Lung (tissue), 12 donors: ENCODE results near the gene OPCML. TPM values are rescaled to one million over a fixed set of nuclear protein-coding genes. Genes with fewer than 3 reads are reported as not detected.
A peak's percentile ranks its signal among the peaks of the same experiment; 100 is the strongest.

ENCODE experiments used
- ATAC-seq: fragments of 200-7000 bp; cut with Tn5 transposase; one replicate; pipeline ENCODE4 v1.9.1; 2020; ENCODE audit warnings: moderate number of reproducible peaks; ENCODE audit not compliant: insufficient read depth, low FRiP score
- DNase-seq, 3 donors: peaks; one replicate each; pipeline ENCODE4 v3.0.0-alpha.2; 2013 to 2017
- H3K27ac ChIP-seq, 2 donors: one replicate each; pipeline ENCODE4 v1.5.1; 2013; ENCODE audit warnings: mild to moderate bottlenecking in 2 of 2, moderate library complexity in 2 of 2, control low read depth in 1 of 2, inconsistent platforms in 1 of 2, low read depth in 1 of 2, low read length in 1 of 2
- H3K27me3 ChIP-seq, 3 donors: one replicate each; pipeline ENCODE4 v1.5.1; 2013; ENCODE audit warnings: low read length in 2 of 3; ENCODE audit not compliant: control insufficient read depth in 3 of 3, insufficient read depth in 3 of 3
- H3K36me3 ChIP-seq, 4 donors: one replicate each; pipeline ENCODE4 v1.5.1; 2013; ENCODE audit warnings: low read length in 4 of 4, mild to moderate bottlenecking in 1 of 4, moderate library complexity in 1 of 4; ENCODE audit not compliant: control insufficient read depth in 4 of 4, insufficient read depth in 4 of 4
- H3K4me1 ChIP-seq, 5 donors: one replicate each; pipeline ENCODE4 v1.5.1; 2013; ENCODE audit warnings: low read length in 5 of 5, mild to moderate bottlenecking in 2 of 5, moderate library complexity in 1 of 5; ENCODE audit not compliant: control insufficient read depth in 5 of 5, insufficient read depth in 5 of 5
- H3K4me3 ChIP-seq: one replicate; pipeline ENCODE4 v1.5.1; 2013; ENCODE audit warnings: mild to moderate bottlenecking, control low read depth, moderate library complexity
- H3K9ac ChIP-seq, 2 donors: one replicate each; pipeline ENCODE4 v1.5.1; 2013; ENCODE audit warnings: low read length in 2 of 2, control low read depth in 1 of 2; ENCODE audit not compliant: insufficient read depth in 1 of 2
- H3K9me3 ChIP-seq, 4 donors: one replicate each; pipeline ENCODE4 v1.5.1; 2013; ENCODE audit warnings: low read length in 3 of 4, mild to moderate bottlenecking in 1 of 4, moderate library complexity in 1 of 4; ENCODE audit not compliant: control insufficient read depth in 4 of 4, insufficient read depth in 3 of 4
- WGBS, 2 donors: extraction: QIAGEN DNeasy Blood & Tissue Kit; methylation state at CpG; one replicate each; pipeline ENCODE4 v1.1.7; 2013; 5-methylcytosine and 5-hydroxymethylcytosine counted together
- polyA plus RNA-seq, 2 donors: library from polyadenylated mRNA; stranded (reverse); fragments of 200-250 nt; gene quantifications; one replicate each; pipeline ENCODE4 v1.2.1, GENCODE V29; 2013
- total RNA-seq, 2 donors: library from RNA; depleted of rRNA in 1 of 2; stranded (reverse); fragments of >200 nt in 1 of 2; gene quantifications; one replicate each; pipeline ENCODE4 v1.2.1, GENCODE V29; 2014 to 2021
- TF ChIP-seq, protein P1 (sequence below): IDR thresholded peaks from 2 replicates; pipeline ENCODE4 v1.5.1; 2012; ENCODE audit warnings: mild to moderate bottlenecking; ENCODE audit errors: control extremely low read depth, extremely low read depth
- donor health status: control.
- donor health status: control.
- donor health status: Bipolar disorder and iron deficiency.
- donor health status: healthy.
- donor health status: DM: yes; HTN: yes; CAD: no.

The OPCML gene
- total and polyA plus RNA-seq, 4 donors: 0.49 to 0.74 TPM; not detected in 2

DNA sequence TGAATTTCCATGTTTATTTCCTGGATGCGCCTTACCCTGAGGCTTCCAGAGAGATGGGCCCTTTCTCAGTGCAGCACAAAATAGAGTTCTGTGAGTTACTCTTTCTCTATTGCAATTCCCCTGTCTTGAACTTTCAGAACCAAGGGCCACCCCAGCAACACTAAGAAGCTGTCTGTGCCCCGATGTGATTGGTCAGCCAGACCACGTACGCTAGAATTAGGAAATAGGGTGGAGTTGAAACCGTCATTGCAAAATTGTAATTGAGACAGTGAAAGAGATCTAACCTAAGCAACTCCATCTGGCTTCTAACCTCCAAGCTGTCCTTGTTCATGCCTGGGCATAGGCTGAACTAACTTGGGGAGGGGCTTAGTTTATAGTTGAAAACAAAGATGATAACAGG is 981.3 kb downstream of the OPCML start:
- WGBS, 2 donors: 90 to 93% methylated on average over 5 of the region's 5 CpGs

DNA sequence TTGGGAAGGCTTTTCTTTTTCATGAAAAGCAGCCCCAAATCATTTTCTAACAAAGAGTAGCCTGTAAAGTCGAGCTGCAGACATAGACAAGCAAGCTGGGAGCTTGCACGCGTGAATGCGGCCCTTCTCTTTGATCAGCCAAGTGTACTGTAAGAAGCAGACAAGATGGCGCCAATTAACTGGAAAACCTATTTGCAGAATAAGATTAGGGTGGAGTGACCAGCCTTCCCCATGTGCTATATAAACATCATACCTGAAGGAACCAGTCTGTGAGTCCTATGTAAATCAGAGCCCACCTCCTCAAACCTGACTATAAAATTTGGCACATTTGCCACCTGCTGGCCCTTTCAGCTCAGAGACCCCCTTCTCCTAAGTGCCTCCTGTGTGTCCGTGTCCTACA is 982.7 kb downstream of the OPCML start:
- peaks cover 0 to 3% (median 0%) of the 10 kb centered on the region in 4 donors for H3K9me3 ChIP-seq
- H3K36me3 ChIP-seq: no peaks in the 10 kb centered on the region
- H3K27me3 ChIP-seq: no peaks in the 10 kb centered on the region
- DNase-seq (peak in 2 of 3 donors; percentile 31 to 55), ATAC-seq (no peak)
- H3K27ac ChIP-seq: no peak overlapping the region
- H3K9ac ChIP-seq: no peak overlapping the region
- no peak overlapping the region for H3K4me3 ChIP-seq
- 86 to 91% methylated on average over 6 of the region's 6 CpGs for WGBS, 2 donors
- TF ChIP-seq, protein P1, sequence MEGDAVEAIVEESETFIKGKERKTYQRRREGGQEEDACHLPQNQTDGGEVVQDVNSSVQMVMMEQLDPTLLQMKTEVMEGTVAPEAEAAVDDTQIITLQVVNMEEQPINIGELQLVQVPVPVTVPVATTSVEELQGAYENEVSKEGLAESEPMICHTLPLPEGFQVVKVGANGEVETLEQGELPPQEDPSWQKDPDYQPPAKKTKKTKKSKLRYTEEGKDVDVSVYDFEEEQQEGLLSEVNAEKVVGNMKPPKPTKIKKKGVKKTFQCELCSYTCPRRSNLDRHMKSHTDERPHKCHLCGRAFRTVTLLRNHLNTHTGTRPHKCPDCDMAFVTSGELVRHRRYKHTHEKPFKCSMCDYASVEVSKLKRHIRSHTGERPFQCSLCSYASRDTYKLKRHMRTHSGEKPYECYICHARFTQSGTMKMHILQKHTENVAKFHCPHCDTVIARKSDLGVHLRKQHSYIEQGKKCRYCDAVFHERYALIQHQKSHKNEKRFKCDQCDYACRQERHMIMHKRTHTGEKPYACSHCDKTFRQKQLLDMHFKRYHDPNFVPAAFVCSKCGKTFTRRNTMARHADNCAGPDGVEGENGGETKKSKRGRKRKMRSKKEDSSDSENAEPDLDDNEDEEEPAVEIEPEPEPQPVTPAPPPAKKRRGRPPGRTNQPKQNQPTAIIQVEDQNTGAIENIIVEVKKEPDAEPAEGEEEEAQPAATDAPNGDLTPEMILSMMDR: no peak
- H3K4me1 ChIP-seq: peaks cover 0 to 9% (median 3%) of the 10 kb centered on the region in 5 donors

More for the DNA sequence above, 981.3 kb downstream of the OPCML start:
- H3K4me1 ChIP-seq: peaks cover 0 to 9% (median 3%) of the 10 kb centered on the region in 5 donors
- H3K27me3 ChIP-seq: no peaks in the 10 kb centered on the region
- H3K4me3 ChIP-seq: no peak overlapping the region
- no peak overlapping the region for H3K27ac ChIP-seq
- DNase-seq (no peak), ATAC-seq (no peak)
- H3K9ac ChIP-seq: no peak overlapping the region
- H3K36me3 ChIP-seq: no peaks in the 10 kb centered on the region
- peaks cover 0 to 1% (median 0%) of the 10 kb centered on the region in 4 donors for H3K9me3 ChIP-seq
- TF ChIP-seq, protein P1: no peak

DNA sequence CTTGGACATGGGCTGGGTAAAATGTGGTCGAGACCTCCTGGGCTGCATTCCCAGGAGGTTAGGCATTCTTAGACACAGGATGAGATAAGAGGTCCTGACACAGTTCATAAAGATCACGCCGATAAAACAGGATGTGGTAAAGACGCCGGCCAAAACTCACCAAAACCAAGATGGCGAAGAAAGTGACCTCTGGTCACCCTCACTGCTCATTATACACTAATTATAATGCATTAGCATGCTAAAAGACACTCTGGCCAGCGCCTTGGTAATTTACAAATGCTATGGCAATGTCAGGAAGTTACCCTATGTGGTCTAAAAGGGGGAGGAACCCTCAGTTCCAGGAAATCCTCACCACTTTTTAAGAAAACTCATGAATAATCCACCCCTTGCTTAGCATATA is 983.3 kb downstream of the OPCML start:
- 47 to 65% methylated on average over 7 of the region's 7 CpGs for WGBS, 2 donors
- TF ChIP-seq, protein P1: no peak
- Histone ChIP-seq H3K27me3 (no peaks in the 10 kb centered on the region), H3K4me1 (peaks cover 0 to 4% (median 0%) of the 10 kb centered on the region in 5 donors), H3K27ac (no peak overlapping the region), H3K4me3 (no peak overlapping the region), H3K36me3 (no peaks in the 10 kb centered on the region), H3K9me3 (peaks cover 0 to 3% (median 0%) of the 10 kb centered on the region in 4 donors), H3K9ac (no peak overlapping the region)
- no peak for ATAC-seq
- DNase-seq: no peak

DNA sequence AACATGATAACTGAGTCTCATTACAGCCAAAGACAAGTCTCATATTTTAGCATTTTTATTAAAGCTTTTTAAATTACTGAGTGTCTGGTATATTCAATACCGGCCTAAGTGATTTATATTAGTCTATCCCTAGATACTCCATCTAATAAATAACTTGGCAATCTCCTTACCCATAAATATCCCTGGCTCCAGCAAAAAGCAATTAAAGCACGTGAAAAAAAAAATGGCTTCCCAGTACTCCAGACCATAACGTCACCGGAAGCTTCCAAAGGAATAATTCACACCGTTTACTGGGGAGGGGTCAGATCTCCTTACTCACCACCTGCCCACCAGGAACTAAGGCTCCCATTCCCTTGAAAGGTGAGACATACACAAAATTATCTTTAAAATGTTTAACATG is 988.3 kb downstream of the OPCML start:
- Histone ChIP-seq H3K9me3 (peaks cover 0 to 3% (median 0%) of the 10 kb centered on the region in 4 donors), H3K27ac (no peak overlapping the region), H3K9ac (no peak overlapping the region), H3K4me1 (no peaks in the 10 kb centered on the region), H3K27me3 (no peaks in the 10 kb centered on the region), H3K4me3 (no peak overlapping the region), H3K36me3 (no peaks in the 10 kb centered on the region)
- 84 to 88% methylated on average over 5 of the region's 5 CpGs for WGBS, 2 donors
- TF ChIP-seq, protein P1: no peak
- DNase-seq: no peak
- ATAC-seq: no peak
